Brain microvascular endothelial cell (primary cell): ENCODE results near the gene COLGALT1.

ENCODE experiments used
- DNase-seq: peaks from one replicate; pipeline ENCODE4 v3.0.0-alpha.2; 2020
- H3K27ac ChIP-seq: fragments of 250-450 bp; sonication (Bioruptor Pico); 2 replicates; pipeline ENCODE4 v1.5.1; 2020; ENCODE audit warnings: mild to moderate bottlenecking, moderate library complexity
- H3K27me3 ChIP-seq: fragments of 250-450 bp; sonication (Bioruptor Pico); replicated peaks from 2 replicates; pipeline ENCODE4 v1.5.1; 2020; ENCODE audit warnings: mild to moderate bottlenecking
- H3K36me3 ChIP-seq: fragments of 250-450 bp; sonication (Bioruptor Pico); replicated peaks from 2 replicates; pipeline ENCODE4 v1.5.1; 2020; ENCODE audit warnings: mild to moderate bottlenecking
- H3K4me3 ChIP-seq: 2 replicates; pipeline ENCODE4 v1.5.1; 2011; ENCODE audit warnings: low read depth, mild to moderate bottlenecking, control low read depth, low read length, moderate library complexity
- in situ Hi-C: cut with HindIII; loops from 2 replicates; pipeline ENCODE4 v1.10.0; 2017; ENCODE audit warnings: low sequenced_read_pairs, low pct_ligation_motif_present
- TF ChIP-seq, protein P1 (sequence below): IDR thresholded peaks from 2 replicates; pipeline ENCODE4 v1.5.1; 2011; ENCODE audit warnings: low read depth, mild to moderate bottlenecking, moderate library complexity, low read length, control low read depth, inconsistent platforms; ENCODE audit errors: missing control alignments

COLGALT1 gene

DNA sequence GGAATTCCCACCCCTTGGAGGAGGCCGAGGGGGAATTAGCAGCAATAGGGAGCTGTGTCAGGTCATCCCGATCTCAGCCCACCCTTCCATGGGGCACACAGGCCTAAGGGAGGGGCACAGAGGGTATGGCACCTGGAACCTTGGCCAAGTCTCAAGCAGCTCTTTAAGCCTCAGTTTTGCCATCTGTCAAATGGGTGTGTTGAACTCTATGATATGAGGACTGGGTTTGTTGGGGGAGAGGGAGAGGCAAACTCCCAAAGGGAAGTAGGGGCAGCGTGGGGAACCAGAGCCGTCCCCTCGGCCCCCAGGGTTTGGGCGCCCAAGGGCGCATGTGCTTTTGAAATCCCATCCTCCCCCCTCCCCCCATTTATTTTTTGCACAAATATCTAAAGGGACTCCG is 49.7 kb downstream of the COLGALT1 start:
- Histone ChIP-seq H3K27ac (no peak overlapping the region), H3K27me3 (peaks cover 4% of the 10 kb centered on the region), H3K4me3 (no peak overlapping the region), H3K36me3 (no peaks in the 10 kb centered on the region)
- in situ Hi-C loops: no loop called here
- DNase-seq: no peak
- TF ChIP-seq, protein P1, sequence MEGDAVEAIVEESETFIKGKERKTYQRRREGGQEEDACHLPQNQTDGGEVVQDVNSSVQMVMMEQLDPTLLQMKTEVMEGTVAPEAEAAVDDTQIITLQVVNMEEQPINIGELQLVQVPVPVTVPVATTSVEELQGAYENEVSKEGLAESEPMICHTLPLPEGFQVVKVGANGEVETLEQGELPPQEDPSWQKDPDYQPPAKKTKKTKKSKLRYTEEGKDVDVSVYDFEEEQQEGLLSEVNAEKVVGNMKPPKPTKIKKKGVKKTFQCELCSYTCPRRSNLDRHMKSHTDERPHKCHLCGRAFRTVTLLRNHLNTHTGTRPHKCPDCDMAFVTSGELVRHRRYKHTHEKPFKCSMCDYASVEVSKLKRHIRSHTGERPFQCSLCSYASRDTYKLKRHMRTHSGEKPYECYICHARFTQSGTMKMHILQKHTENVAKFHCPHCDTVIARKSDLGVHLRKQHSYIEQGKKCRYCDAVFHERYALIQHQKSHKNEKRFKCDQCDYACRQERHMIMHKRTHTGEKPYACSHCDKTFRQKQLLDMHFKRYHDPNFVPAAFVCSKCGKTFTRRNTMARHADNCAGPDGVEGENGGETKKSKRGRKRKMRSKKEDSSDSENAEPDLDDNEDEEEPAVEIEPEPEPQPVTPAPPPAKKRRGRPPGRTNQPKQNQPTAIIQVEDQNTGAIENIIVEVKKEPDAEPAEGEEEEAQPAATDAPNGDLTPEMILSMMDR: no peak

DNA sequence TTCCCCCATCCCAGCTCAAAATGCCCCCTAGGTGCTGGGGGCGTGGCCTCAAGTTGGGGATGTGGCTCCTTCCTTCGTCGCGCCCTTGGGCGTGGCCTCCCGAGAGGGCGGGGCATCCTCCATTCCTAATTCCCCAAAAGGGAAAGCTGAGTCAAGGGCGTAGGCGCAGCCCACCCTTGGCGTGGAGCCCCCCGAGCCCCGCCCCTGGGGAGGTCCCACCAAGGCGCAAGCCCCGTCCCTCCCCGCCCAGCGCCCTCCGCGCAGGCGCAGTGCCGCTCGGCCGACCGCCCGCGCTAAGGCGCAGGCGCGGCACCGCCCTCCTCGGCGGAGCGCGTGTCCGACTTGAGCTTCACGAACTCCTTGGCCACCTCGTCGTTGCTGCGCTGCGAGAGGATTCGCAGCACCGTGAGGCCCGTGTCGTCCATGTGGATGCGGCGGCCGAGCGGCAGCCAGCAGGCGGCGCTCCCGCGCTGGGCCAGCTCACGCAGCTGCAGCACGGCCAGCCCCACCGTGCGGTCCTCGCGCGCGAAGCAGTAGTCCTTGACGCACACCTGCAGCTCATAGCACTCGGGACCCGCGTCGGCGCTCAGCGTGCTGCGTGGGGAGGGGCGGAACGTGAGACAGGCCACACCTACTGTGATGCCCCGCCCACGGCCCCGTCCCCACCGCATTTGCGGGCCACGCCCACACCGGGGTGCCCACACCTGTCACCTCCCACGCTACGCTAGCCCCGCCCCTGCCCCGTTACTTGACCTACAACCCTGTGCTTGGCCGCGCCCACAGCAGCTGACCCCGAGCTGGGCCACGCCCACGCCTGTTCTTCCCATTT is 50.5 kb downstream of the COLGALT1 start:
- H3K27me3 ChIP-seq: peaks cover 4% of the 10 kb centered on the region
- in situ Hi-C loops: no loop called here
- peak overlapping the region; percentile 8 for H3K27ac ChIP-seq
- DNase-seq: peak; percentile 66
- TF ChIP-seq, protein P1: peak; percentile 42
- peak overlapping the region; percentile 22 for H3K4me3 ChIP-seq
- H3K36me3 ChIP-seq: no peaks in the 10 kb centered on the region

DNA sequence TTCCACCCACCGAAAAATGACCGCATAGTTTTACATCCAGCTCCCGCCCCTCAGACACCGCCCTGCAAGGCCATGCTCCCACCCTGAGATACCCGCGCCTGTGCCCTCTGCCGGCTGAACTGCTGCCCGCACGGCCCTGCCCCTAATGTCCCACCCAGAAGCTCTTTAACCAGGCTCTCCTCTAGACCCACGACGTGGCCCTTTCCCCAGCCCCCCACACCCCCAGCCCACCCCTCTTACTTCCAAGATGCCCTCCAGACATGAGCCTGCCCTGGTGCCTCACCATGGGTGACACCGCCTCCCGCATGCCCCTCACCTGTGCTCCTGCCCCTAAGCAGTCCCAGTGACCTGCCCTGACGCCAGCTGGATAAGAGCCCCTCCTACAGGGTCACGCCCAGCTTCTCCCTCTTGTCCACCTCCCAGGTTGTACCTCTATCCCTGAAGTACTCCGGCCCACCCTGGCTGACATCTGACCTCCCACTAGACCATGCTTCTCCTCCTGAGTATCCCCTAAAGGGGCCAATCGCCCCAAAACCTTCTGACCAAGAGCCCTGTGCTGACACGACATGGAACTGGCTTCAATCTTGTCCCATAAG is 51.2 kb downstream of the COLGALT1 start:
- Histone ChIP-seq H3K4me3 (no peak overlapping the region), H3K27me3 (peaks cover 4% of the 10 kb centered on the region), H3K27ac (no peak overlapping the region), H3K36me3 (no peaks in the 10 kb centered on the region)
- TF ChIP-seq, protein P1: peak; percentile 16
- in situ Hi-C loops: no loop called here
- no peak for DNase-seq

DNA sequence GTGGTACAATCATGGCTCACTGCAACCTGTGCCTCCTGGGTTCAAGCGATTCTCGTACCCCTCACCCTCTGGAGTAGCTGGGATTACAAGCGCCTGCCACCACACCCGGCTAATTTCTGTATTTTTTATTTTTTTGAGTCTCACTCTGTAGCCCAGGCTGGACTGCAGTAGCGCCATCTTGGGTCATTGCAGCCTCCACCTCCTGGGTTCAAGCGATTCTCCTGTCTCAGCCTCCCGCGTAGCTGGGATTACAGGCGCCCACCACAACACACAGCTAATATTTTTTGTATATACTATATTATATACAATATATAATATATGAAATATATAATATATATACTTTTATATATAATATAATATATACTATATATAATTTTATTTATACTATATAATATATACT is 52.5 kb downstream of the COLGALT1 start:
- TF ChIP-seq, protein P1: no peak
- Histone ChIP-seq H3K36me3 (no peaks in the 10 kb centered on the region), H3K4me3 (no peak overlapping the region), H3K27me3 (no peaks in the 10 kb centered on the region), H3K27ac (no peak overlapping the region)
- in situ Hi-C loops: no loop called here
- DNase-seq: no peak

DNA sequence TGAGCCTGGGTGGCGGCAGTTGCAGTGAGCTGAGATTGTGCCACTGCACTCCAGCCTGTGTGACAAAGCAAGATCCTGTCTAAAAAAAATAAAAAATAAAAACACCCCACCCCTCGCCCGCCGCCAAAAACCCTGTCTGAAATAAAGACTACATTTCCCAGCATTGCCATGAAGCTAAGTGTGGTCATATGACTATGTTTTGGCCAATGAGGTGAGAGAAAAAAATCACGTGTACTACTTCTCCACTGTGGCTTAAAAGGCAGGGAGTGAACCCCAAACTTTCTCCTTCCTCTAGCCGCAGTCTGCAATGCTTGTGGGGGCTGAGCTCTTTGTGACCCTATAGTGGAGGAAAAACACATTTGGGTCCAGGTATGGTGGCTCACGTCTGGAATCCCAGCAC is 54.9 kb downstream of the COLGALT1 start:
- DNase-seq: no peak
- TF ChIP-seq, protein P1: no peak
- Histone ChIP-seq H3K4me3 (no peak overlapping the region), H3K27me3 (no peaks in the 10 kb centered on the region), H3K27ac (no peak overlapping the region), H3K36me3 (no peaks in the 10 kb centered on the region)
- in situ Hi-C loops: no loop called here
